ENCODE results near the gene LRP5. TPM values are rescaled to one million over a fixed set of nuclear protein-coding genes. Genes with fewer than 3 reads are reported as not detected.

Gene LRP5
- total and polyA plus RNA-seq, 9 of the 15 experiments (the other 6 are each of a cell fraction or from before 2014, with no cell fraction given), result 0.48 to 44.2 (median 13.5) TPM

GRCh38 chr11:68459886-68460740, 147.7 kb downstream of the LRP5 start (continued):
- TF ChIP-seq TSHZ1 (CRISPR knock-in tag; IDR thresholded peaks at IDR 0.05), result no peak
- TF ChIP-seq NR1H2 (CRISPR knock-in tag; IDR thresholded peaks at IDR 0.05), result no peak
- no peak for TF ChIP-seq PCBP2 (IDR thresholded peaks at IDR 0.05; ENCODE audit: low read depth, low read length, poor library complexity, severe bottlenecking)
- TF ChIP-seq ARHGAP35 (IDR thresholded peaks at IDR 0.05; ENCODE audit: partially characterized antibody), result no peak
- peak; percentile 52; the same call in 1 of the 2 replicates for TF ChIP-seq MXI1 (IDR thresholded peaks at IDR 0.05; ENCODE audit: low read depth, low read length)
- TF ChIP-seq ZNF79 (CRISPR knock-in tag; IDR thresholded peaks at IDR 0.05; ENCODE audit: low read depth), result no peak
- peak; percentile 90; the same call in 1 of the 2 replicates for TF ChIP-seq CHCHD3 (CRISPR knock-in tag; IDR thresholded peaks at IDR 0.05)
- no peak for TF ChIP-seq HNRNPK (IDR thresholded peaks at IDR 0.05; ENCODE audit: low read depth, low read length, poor library complexity, severe bottlenecking)
- TF ChIP-seq, protein P1, sequence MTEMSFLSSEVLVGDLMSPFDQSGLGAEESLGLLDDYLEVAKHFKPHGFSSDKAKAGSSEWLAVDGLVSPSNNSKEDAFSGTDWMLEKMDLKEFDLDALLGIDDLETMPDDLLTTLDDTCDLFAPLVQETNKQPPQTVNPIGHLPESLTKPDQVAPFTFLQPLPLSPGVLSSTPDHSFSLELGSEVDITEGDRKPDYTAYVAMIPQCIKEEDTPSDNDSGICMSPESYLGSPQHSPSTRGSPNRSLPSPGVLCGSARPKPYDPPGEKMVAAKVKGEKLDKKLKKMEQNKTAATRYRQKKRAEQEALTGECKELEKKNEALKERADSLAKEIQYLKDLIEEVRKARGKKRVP (CRISPR knock-in tag; IDR thresholded peaks at IDR 0.05), result peak; percentile 83
- TF ChIP-seq HLTF (IDR thresholded peaks at IDR 0.05), result peak; percentile 87; the same call in 1 of the 2 replicates
- TF ChIP-seq MAX (CRISPR knock-in tag; IDR thresholded peaks at IDR 0.05), result peak; percentile 44; the same call in 1 of the 2 replicates
- TF ChIP-seq, protein P2, sequence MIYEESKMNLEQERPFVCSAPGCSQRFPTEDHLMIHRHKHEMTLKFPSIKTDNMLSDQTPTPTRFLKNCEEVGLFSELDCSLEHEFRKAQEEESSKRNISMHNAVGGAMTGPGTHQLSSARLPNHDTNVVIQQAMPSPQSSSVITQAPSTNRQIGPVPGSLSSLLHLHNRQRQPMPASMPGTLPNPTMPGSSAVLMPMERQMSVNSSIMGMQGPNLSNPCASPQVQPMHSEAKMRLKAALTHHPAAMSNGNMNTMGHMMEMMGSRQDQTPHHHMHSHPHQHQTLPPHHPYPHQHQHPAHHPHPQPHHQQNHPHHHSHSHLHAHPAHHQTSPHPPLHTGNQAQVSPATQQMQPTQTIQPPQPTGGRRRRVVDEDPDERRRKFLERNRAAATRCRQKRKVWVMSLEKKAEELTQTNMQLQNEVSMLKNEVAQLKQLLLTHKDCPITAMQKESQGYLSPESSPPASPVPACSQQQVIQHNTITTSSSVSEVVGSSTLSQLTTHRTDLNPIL (CRISPR knock-in tag; IDR thresholded peaks at IDR 0.05), result peak; percentile 90
- no peak for TF ChIP-seq MCM5 (IDR thresholded peaks at IDR 0.05; ENCODE audit: low read depth)
- TF ChIP-seq HDGF (IDR thresholded peaks at IDR 0.05), result no peak
- peak; percentile 72 for TF ChIP-seq CHD2 (IDR thresholded peaks at IDR 0.05; ENCODE audit: low read depth, low read length)
- peak; percentile 90 for TF ChIP-seq SP2 (IDR thresholded peaks at IDR 0.05; ENCODE audit: extremely low read depth, low read depth, low read length, poor library complexity, severe bottlenecking)
- peak; percentile 49 for TF ChIP-seq HCFC1 (IDR thresholded peaks at IDR 0.05; ENCODE audit: low read depth, low read length)
- peak; percentile 96 for TF ChIP-seq EGR1 (conservative IDR thresholded peaks at IDR 0.05)
- no peak for TF ChIP-seq NFE2L1 (tag; IDR thresholded peaks at IDR 0.05; ENCODE audit: borderline replicate concordance, low read depth)
- no peak; the same call in 1 of the 2 replicates for TF ChIP-seq ETV1 (tag; conservative IDR thresholded peaks at IDR 0.05; ENCODE audit: low read depth)
- no peak for TF ChIP-seq ILK (tag; IDR thresholded peaks at IDR 0.05; ENCODE audit: borderline replicate concordance, low read depth)

Data from K562 (cell line).